ENCODE measurements around the gene LAIR2.

Gene LAIR2, protein sequence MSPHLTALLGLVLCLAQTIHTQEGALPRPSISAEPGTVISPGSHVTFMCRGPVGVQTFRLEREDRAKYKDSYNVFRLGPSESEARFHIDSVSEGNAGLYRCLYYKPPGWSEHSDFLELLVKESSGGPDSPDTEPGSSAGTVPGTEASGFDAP

DNA sequence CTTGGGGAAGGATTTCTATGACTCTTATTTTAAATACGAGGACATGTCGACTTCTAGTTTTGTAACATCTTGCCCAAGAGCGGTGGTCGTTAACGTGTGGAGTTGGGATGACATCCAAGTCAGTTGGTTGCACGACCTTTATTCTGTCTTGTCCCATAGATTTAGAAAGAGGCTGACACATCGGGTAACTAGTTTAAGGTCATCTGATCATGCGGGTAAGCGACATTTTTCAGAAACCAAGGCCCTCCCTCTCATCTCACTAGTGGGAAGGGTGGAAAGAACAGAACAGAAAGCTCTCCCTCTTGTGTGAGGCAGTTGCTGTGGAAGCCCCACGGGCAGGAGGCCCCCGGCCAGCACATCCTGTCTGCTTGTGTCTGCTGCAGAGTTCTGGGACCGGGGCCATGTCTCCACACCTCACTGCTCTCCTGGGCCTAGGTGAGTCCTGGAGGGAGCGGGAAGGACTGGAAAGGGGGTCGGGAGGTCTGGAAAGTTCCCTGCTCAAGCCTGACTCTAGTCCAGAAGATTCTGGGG lies at the start of gene LAIR2:
Gene LAIR2, plus strand, starts transcription at position 314 of the 531 bp plus-strand sequence. Its CDS starts 88 bp downstream, at position 402.
- no peak for DNase-seq (ENCODE audit: extremely low read depth in 1 of 2, low read depth in 1 of 2)

DNA sequence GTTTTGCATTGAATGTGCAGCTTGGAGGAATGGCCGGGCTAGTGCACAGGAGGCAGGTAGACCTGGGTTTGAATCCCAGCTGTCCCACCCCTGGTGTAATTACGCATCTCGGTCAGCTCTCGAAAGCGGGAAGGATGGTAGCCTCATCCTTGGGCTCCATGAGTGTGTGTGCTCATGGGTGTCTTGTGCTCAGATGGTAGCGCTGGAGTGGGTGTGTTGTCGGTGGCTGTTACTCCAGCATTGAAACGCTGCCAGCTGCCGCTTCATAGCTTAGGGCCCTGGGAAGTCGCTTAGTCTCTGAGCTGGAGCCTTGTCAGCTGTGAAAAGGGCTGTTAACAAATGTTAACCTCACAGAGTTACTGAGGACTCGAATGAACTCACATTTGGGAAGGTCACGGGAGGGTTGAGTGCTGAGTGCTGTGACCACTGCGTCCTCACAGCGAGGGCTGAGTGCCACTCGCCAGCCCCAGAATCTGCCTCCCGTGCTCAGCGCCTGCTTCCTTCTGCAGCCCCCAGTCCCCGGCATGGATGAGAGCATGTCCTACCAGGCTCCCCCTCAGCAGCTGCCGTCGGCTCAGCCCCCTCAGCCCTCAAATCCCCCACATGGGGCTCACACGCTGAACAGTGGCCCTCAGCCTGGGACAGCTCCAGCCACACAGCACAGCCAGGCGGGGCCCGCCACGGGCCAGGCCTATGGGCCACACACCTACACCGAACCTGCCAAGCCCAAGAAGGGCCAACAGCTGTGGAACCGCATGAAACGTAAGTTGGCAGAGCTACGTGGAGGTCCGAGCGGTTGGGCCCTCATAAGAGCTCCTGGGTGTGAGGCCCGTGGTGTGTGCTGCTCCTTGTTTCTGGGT lies 48.5 kb upstream of the LAIR2 start:
- DNase-seq (ENCODE audit: extremely low read depth in 1 of 2, low read depth in 1 of 2) = no peak

DNA sequence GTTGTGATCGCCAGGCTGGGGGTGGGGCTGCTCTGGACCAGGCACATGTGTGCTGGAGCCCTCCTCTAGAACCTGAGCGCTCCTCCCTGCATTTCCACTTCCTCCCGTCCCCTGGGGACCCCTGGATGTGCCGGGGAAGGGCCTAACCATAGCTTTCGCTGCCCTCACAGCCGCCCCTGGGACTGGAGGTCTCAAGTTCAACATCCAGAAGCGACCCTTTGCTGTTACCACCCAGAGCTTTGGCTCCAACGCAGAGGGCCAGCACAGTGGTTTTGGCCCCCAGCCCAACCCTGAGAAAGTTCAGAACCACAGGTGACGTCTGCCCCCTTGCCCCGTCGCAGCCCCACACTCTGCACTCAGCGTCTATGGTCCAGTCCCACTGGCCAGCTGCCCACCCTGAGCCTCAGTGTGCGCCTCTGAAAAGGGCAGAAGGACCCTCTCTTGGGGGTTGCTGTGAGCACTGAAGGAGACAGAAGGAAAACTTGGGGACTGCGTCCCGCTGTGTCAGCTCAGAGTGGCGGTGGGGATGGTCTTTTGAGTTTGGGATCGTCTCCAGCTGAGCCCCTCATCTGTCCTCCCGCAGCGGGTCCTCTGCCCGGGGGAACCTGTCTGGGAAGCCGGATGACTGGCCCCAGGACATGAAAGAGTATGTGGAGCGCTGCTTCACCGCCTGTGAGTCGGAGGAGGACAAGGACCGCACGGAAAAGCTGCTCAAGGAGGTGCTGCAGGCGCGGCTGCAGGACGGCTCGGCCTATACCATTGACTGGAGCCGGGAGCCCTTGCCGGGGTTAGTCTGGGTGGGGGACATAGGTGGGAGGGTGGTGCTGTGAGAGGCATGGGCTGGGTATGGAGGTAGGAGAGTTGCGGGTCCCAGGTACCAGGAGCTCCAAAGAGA lies 47.6 kb upstream of the LAIR2 start:
- no peak for DNase-seq (ENCODE audit: extremely low read depth in 1 of 2, low read depth in 1 of 2)

DNA sequence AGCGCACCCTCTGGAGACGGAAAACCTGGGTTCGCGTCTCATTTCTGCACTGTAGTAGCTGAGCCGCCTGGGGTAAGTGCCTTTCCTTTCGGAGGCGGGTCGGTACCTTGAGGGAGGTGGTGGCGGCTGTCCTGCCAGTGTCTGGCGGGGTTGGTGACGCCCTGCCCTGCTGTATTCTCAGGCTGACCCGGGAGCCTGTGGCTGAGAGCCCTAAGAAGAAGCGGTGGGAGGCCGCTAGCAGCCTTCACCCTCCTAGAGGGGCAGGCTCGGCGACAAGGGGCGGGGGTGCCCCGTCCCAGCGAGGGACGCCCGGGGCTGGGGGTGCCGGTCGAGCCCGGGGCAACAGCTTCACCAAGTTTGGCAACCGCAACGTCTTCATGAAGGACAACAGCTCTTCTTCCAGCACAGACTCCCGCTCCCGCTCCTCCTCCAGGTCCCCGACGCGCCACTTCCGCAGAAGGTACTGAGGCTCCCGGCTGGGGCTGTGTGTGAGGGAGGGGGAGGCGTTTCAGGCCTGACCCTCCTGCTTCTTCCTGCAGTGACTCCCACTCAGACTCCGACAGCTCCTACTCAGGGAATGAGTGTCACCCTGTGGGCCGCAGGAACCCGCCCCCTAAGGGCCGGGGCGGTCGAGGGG lies 46.7 kb upstream of the LAIR2 start:
- no peak for DNase-seq (ENCODE audit: extremely low read depth in 1 of 2, low read depth in 1 of 2)

DNA sequence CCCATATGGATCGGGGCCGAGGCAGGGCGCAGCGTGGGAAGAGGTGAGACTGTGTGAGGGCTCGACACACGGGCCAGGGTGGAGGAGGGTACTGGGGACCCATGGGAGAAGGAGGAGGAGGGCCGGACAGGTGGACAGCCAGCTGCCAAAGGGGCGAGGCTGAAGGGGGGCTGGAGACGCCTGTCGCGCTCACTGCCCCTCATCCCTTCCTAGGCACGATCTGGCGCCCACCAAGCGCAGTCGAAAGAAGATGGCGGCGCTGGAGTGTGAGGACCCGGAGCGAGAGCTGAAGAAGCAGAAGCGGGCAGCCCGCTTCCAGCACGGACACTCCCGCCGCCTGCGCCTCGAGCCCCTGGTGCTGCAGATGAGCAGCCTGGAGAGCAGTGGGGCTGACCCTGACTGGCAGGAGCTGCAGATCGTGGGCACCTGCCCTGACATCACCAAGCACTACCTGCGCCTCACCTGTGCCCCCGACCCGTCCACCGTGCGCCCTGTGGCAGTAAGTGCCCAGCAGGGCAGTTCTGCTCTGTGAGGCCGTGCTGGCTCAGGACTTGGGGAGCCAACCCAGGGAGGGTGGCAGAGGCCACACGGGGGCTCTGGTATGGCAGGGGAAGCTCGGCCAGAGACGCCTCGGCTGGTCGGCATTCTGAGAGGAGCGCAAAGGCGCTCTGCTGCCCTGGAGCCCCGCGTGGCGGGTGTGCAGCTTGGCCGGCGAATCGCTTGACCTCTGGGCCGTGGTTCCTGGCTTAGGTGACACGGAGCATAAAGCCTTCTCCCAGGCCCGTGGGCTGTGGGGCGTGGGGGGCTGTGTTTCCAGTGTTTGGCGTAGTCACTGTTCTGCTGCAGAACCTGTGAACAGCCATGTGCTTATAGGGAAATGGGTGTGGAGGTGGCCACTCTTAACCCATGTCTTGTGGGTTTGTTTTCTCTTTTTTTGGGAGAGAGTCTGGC lies 45.9 kb upstream of the LAIR2 start:
- DNase-seq (ENCODE audit: extremely low read depth in 1 of 2, low read depth in 1 of 2) = no peak

DNA sequence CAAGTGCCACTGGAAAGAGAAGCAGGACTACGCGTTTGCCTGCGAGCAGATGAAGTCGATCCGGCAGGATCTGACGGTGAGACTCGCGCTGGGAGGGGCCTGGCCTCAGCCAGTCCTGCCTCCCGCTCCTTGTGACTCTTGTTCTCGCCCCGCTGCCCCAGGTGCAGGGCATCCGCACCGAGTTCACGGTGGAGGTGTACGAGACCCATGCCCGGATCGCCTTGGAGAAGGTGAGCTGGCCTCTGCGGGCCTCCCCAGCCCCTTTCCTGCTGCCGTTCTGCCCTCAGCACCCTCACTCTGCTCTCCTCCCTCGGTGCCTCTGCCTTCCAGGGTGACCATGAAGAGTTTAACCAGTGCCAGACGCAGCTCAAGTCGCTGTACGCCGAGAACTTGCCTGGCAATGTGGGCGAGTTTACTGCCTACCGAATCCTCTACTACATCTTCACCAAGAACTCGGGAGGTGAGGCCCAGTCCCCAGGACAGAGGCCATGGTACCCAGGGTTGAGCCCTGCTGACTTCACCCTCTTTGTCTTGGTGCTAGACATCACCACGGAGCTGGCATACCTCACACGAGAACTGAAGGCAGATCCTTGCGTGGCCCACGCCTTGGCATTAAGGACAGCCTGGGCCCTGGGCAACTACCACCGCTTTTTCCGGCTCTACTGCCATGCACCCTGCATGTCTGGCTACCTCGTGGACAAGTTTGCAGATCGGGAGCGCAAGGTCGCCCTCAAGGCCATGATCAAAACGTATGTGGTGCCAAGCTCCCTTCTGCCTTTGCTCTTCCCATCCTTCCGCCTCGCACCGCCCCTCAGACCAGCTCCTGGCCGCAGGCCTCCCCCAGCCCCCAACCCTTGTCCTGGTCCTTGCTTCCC lies 44.6 kb upstream of the LAIR2 start:
- DNase-seq (ENCODE audit: extremely low read depth in 1 of 2, low read depth in 1 of 2) = no peak

DNA sequence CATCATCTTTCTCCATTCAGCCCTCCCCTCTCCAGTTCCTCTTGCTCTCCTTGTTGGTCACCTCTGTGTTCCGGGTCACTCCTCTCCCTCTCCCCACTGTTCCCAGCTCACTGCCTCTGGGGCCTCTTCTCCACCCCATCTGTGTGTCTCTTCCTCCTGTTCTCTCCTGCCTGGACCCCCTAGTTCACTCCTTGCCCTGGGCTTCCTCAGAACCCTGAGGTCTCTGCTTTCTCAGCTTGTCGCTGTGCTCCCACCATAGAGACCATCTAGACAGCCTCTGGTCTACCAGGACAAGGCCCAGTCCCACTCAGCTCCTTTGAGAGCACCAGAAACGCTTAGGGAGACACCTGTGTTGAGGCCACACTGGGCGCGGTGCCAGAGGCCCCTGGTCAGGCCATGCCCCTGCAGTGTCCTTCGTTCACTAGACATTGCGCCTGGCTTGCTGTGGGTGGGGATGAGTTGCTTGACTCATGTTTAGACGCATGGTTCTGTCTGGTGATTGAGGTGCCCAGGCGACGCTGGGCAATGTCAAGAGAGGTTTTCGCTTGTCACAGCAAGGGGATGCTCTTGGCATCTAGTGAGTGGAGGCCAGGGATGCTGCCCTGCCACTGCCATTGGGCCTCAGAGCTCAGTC lies 43.9 kb upstream of the LAIR2 start:
- DNase-seq (ENCODE audit: extremely low read depth in 1 of 2, low read depth in 1 of 2) = no peak

DNA sequence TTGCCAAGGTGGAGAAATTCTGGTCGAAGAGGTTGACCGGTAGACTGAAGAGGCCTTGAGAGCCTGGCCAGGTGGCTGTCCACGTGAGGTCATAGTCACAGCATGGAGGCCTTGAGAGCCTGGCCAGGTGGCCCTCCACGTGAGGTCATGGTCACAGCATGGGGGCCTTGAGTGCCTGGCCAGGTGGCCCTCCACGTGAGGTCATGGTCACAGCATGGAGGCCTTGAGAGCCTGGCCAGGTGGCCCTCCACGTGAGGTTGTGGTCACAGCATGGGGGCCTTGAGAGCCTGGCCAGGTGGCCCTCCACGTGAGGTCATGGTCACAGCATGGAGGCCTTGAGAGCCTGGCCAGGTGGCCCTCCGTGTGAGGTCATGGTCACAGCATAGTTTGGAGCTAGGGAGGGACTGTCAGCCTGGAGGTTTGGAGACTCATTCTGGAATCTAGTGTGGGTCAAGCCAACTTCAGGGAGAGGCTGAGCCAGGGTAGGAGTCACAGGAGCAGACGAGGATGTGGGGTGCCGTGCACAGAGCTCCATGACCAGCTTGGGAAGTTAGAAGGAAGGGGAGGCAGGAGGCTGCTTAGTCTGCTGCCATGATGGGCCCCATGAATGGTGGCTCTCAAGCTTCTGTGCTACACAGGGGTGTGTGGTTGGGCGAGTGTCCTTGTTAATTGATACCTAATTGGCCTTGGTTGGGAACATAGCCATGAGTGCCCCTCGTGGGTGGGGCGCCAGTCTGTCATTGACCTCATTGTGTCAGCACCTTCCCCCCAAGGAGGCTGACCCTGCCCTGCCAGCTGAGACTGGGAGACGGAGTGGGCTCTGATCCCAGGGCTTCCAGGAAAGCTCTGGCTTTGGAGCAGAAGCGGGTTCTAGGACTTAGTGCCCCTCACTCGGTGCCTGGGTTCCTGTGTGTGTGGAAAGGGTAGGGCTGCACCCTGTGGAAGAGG lies 43.1 kb upstream of the LAIR2 start:
- no peak for DNase-seq (ENCODE audit: extremely low read depth in 1 of 2, low read depth in 1 of 2)

DNA sequence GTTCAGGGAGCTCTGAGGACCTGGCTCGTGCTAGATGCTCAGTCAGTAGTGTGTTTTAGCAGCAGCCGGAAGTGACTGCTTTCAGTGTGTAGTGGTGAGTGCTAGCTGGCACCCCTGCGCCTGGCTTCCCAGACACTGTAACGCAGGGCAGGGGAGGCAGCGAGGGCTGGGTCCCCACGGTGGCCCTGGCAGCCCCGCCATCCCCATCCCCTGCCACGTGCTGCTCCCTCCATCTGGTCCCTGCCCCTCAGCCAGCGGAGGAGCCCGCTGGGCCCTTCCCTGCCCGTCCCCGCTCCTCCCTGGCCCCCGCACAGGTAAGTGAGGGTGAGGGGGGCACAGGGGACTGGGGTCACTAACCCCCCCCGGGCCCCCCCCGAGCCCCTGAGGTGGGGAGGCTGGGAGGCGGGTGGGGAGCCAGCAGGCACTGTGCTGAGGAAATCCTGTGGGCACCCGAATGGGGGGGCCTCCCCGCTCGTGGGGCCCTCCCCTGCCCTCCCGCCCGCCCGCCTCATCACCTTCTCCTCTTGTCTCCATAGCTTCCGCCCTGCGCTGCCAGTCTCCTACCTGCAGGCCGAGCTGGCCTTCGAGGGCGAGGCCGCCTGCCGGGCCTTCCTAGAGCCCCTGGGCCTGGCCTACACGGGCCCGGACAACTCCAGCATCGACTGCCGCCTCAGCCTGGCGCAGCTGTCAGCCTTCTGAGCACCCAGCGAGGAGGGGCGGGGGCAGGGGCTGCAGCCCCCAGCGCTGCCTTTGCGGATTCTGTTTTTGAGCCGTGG lies 42.2 kb upstream of the LAIR2 start:
- no peak for DNase-seq (ENCODE audit: extremely low read depth in 1 of 2, low read depth in 1 of 2)

DNA sequence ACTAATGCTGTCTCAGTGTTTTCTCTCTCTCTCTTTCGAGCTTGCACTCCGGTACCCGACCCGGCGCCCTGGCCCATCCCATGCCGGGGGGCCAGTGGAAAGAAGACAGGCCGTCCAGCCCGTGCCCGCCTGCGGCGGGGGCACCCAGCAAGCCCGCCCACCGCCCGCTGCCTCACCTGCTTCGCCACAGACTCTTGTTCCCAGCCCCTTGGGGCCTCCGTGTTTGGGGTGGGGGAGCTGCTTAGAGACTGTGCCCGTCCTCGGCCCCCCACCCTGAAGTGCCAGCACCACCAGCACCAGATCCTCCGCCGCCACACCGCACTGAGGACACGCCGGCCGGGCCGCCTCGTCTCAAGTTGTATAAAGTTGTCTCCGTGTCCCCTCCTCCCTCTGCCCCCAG lies 41.4 kb upstream of the LAIR2 start:
- no peak for DNase-seq (ENCODE audit: extremely low read depth in 1 of 2, low read depth in 1 of 2)

DNA sequence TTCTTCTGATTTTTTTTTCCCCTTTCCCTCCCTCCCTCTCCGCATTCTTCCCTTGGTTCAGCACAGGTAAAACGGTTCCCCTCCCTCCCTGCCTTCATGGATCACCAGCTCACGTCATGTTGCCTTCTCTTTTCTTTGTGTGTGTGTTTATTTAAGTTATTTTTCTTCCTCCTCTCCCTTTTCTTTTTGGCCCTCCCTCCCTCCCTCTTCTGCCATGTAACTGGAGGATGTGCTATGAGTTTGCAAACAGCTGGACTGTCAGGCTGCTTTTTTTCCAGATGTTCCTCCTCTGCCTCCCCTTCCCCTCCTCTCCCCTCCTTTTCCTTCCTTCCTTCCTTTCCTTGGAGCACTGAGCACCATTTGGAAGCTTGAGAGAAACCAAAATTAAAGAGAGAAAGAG lies 41.0 kb upstream of the LAIR2 start:
- no peak for DNase-seq (ENCODE audit: extremely low read depth in 1 of 2, low read depth in 1 of 2)

DNA sequence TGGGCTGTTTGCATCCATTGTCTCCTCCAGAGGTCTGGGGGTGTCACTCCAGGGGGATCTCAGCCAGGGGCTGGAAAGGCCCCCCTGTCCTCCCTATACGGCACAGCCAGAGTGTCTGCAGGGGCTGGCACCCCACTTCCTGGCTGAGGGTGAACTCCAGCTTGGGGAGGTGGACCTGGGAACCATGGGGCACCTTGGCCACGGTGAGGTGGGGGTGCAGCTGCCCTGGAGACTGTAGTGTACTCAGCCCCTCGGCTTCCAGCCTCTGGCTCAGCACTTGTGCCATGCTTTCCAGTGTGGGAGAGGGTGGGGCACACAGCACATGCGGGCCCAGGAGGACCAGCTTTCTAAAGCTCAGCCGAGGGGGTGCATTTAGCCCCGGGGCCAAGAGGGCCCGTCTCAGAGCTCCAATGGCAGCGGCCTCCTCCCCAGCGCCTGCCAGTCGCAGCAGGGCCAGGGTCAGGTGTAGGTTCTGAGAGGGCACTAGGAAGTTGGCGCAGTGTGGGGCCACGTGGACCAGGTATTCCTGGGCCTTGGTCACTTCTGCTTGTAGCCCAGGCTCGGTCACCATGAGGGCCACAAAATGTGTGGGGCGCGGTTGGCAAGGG lies 40.5 kb upstream of the LAIR2 start:
- DNase-seq (ENCODE audit: extremely low read depth in 1 of 2, low read depth in 1 of 2) = no peak

DNA sequence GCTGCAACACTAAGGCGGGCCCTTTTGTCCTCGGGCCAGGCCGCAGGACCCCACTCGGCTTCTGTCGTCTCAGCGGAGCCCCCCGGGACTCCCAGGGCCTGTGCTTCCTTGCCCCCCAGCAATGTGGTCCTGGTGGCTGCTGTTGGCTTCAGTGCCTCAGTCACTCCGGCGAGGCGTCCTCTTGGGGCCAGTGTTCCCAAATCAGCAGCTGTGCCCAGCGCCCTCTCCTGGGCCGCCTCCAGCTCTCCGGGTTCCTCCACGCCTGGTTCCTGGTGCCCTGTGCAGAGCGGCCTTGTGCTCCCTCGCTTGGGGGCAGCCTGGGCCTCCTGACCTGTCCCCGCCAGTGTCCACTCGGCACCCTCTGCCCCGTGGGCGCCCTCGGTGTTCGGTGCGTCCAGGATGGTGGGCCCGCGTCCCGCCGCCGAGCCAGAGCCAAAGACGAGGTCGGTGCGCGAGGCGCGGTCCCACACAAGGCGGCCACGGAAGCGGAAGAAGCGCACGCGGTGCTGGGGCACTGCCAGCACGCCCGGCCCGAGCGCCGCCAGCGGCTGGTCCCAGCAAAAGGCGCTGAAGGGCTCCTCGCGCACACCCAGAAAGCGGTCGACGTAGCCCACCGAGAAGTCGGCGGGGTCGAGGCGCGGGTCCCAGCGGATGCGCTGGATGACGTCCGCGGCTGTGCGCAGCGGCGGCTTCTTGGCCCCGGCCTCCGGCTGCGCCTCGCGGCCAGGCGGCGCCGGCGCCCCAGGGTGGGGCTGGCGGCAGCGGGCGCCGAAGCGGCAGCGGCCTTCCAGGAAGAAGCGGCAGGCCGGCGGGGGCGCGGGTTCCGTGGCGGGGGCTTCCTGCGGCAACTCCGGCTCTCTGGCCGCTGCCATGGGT lies 39.7 kb upstream of the LAIR2 start:
- peak in 1 of 2 donors; percentile 45 for DNase-seq (ENCODE audit: extremely low read depth in 1 of 2, low read depth in 1 of 2)

DNA sequence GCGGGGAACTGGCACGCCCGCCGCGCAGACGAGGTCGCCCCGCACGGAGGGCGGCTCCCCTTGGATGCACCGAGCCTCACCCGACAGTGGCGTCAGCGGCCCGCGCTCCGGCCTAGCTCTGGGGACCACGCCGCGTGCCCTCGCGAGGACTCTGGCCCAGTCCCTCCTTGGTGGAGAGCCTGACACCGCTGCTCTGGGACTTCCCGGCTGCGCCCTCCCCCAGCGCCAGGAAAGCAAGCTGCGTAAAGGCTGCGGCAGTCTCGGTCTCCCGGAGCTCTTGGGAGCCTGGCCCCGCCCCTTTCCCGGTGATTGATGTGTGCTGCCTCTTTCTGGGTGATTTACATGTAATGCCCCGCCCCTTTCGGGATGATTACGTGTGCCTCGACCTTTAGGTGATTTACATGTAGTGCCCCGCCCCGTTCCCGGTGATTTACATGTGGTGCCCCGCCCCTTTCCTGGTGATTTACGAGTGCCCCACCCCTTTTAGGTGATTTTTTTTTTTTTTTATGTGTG lies 39.0 kb upstream of the LAIR2 start, which contains the start of gene LENG9:
Gene LENG9, minus strand, starts transcription at position 248 of the 513 bp plus-strand sequence. CDS start 252 bp downstream, outside the sequence.
- DNase-seq (ENCODE audit: extremely low read depth in 1 of 2, low read depth in 1 of 2) = peak; percentile 82 to 98
